H1 (cell line): Measurements from ENCODE around the gene PLEKHH3. TPM values are rescaled to one million over a fixed set of nuclear protein-coding genes. Genes with fewer than 3 reads are reported as not detected.

ENCODE experiments used
- USF2 ChIP-seq: IDR thresholded peaks from 2 replicates; pipeline ENCODE4 v1.6.1; 2011; ENCODE audit warnings: low read length, improper control_type of control experiment
- polyA plus RNA-seq, 7 experiments: library from polyadenylated mRNA; depleted of rRNA in 3 of 7; stranded (reverse) in 5 of 7; unstranded in 2 of 7; fragments of >200 nt in 5 of 7; fragments of 200-250 nt in 2 of 7; gene quantifications; 1 replicate in 5 of 7; 2 replicates in 1 of 7; 4 replicates in 1 of 7; pipeline versions ENCODE4 v1.2.1 to v1.2.3, GENCODE V29; 2011 to 2013; ENCODE audit warnings: missing spikeins in 2 of 7, mixed read lengths in 2 of 7
- total RNA-seq: library from RNA; stranded (reverse); fragmentation: NEBNext Ultra II Directional; extraction: Animal tissue kit (Norgen Biotek cat#: 25700); gene quantifications from 2 replicates; pipeline ENCODE4 v1.2.1, GENCODE V29; 2021

Gene PLEKHH3
- total and polyA plus RNA-seq, 2 of the 8 experiments (the other 6 are each of a cell fraction or from before 2014, with no cell fraction given): 11.1 to 13.5 TPM

GRCh38 chr17:42687707-42688320, 11.0 kb upstream of the PLEKHH3 start (continued):
- no peak for TF ChIP-seq USF2
- TF ChIP-seq, all 59 proteins: peak for 0
